ENCODE measurements around the gene TREML4. TPM values are rescaled to one million over a fixed set of nuclear protein-coding genes. Genes with fewer than 3 reads are reported as not detected.

Gene TREML4
- total RNA-seq, 1 donor from 2014 or later: not detected

DNA sequence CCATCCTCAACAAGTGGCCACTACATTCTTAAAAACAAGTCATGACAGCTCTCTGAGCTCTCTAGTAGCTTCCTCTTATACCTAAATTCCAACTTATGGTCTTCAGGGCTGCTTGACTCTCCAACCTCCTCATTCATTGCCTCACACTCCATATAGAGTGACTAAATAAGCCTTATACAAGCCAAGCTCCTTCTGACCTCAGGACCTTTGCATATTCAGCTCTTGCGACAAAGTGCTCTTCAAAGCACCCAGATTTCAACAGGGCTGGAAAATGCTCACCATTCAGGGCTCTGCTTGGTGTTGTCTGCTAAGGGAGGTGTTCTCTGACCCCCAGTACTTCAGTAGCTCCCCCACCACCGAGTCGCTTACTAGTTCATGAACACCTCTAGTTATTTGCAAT, 30.9 kb upstream of the TREML4 start:
- no peaks in the 10 kb centered on the region for H3K4me1 Mint-ChIP-seq (ENCODE audit: low read depth, unreplicated experiment)
- peaks cover 3% of the 10 kb centered on the region for H3K9me3 Mint-ChIP-seq (ENCODE audit: unreplicated experiment)
- H3K27ac Mint-ChIP-seq (ENCODE audit: unreplicated experiment): no peak overlapping the region
- TF ChIP-seq, protein P1, sequence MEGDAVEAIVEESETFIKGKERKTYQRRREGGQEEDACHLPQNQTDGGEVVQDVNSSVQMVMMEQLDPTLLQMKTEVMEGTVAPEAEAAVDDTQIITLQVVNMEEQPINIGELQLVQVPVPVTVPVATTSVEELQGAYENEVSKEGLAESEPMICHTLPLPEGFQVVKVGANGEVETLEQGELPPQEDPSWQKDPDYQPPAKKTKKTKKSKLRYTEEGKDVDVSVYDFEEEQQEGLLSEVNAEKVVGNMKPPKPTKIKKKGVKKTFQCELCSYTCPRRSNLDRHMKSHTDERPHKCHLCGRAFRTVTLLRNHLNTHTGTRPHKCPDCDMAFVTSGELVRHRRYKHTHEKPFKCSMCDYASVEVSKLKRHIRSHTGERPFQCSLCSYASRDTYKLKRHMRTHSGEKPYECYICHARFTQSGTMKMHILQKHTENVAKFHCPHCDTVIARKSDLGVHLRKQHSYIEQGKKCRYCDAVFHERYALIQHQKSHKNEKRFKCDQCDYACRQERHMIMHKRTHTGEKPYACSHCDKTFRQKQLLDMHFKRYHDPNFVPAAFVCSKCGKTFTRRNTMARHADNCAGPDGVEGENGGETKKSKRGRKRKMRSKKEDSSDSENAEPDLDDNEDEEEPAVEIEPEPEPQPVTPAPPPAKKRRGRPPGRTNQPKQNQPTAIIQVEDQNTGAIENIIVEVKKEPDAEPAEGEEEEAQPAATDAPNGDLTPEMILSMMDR (IDR thresholded peaks at IDR 0.05; ENCODE audit: partially characterized antibody, unreplicated experiment): no peak
- H3K36me3 Mint-ChIP-seq (ENCODE audit: unreplicated experiment): no peaks in the 10 kb centered on the region
- DNase-seq: no peak
- H3K27me3 Mint-ChIP-seq (ENCODE audit: unreplicated experiment): no peaks in the 10 kb centered on the region
- H3K4me3 Mint-ChIP-seq (ENCODE audit: unreplicated experiment): no peak overlapping the region

DNA sequence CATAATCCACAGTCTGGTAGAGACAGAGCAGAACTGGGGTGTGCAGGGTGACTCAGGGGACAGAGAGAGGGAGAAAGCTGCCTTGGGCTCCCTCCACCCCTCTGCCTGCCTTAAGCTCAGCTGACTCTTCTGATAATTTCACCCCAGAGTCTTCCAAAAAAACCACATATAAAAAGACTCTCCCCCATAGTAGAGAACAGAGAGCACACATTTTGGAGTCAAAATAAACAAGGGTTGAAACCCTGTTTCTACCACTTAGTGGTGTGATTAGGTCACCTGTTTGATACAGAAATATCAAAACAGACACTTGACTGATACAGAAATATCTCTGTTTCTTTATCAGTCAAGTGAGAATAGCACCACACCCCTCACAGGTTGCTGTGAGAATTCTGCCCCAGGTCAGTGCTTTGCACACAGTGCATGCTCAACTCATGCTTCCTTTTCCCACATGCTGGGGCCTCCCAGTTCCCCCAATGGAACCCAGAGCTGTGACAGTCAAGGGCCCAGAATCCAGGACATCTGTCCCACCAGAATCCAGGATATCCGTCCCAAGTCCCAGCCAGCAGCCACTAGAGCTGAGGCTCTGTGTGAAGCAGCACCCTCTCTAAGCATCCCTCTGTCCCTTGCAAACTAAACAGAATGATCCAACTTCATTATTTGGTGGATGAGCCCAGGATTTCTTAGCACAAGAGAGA, 28.4 kb upstream of the TREML4 start:
- Mint-ChIP-seq H3K4me3 (ENCODE audit: unreplicated experiment) (no peak overlapping the region), H3K27ac (ENCODE audit: unreplicated experiment) (no peak overlapping the region), H3K4me1 (ENCODE audit: low read depth, unreplicated experiment) (no peaks in the 10 kb centered on the region), H3K36me3 (ENCODE audit: unreplicated experiment) (no peaks in the 10 kb centered on the region), H3K9me3 (ENCODE audit: unreplicated experiment) (peaks cover 3% of the 10 kb centered on the region), H3K27me3 (ENCODE audit: unreplicated experiment) (no peaks in the 10 kb centered on the region)
- TF ChIP-seq, protein P1 (IDR thresholded peaks at IDR 0.05; ENCODE audit: partially characterized antibody, unreplicated experiment): no peak
- DNase-seq: no peak

DNA sequence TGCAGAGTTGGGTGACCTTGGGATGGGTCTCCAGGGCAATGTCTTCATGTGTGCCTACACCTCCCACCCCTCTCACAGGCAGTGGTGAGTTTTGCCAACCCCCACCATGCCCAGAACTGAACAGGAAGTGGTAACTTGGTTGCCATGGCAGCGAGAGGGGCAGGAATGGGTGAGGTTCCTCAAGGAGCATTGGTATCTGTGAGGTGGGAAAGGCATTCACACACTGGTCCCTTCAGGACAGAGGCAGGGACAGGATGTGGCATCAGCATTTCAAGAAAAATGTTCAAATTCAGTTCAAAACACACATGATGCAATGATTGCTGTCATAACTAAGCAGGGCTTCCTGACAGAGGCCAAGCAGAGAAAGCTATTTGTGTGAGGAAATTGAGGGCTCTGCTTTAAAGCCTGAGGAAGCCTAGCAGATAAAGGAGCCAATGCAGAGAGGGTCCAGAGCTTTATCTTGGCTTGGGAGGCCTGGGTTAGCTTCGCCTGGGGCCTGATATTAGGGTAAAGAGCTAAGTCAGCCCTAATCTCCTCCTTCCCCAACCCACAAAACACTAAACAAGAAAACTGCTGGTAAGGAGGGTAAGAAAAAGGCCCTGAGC, 27.8 kb upstream of the TREML4 start:
- Mint-ChIP-seq H3K27ac (ENCODE audit: unreplicated experiment) (no peak overlapping the region), H3K27me3 (ENCODE audit: unreplicated experiment) (no peaks in the 10 kb centered on the region), H3K9me3 (ENCODE audit: unreplicated experiment) (peaks cover 3% of the 10 kb centered on the region), H3K36me3 (ENCODE audit: unreplicated experiment) (no peaks in the 10 kb centered on the region), H3K4me3 (ENCODE audit: unreplicated experiment) (no peak overlapping the region), H3K4me1 (ENCODE audit: low read depth, unreplicated experiment) (no peaks in the 10 kb centered on the region)
- TF ChIP-seq, protein P1 (IDR thresholded peaks at IDR 0.05; ENCODE audit: partially characterized antibody, unreplicated experiment): no peak
- no peak for DNase-seq

DNA sequence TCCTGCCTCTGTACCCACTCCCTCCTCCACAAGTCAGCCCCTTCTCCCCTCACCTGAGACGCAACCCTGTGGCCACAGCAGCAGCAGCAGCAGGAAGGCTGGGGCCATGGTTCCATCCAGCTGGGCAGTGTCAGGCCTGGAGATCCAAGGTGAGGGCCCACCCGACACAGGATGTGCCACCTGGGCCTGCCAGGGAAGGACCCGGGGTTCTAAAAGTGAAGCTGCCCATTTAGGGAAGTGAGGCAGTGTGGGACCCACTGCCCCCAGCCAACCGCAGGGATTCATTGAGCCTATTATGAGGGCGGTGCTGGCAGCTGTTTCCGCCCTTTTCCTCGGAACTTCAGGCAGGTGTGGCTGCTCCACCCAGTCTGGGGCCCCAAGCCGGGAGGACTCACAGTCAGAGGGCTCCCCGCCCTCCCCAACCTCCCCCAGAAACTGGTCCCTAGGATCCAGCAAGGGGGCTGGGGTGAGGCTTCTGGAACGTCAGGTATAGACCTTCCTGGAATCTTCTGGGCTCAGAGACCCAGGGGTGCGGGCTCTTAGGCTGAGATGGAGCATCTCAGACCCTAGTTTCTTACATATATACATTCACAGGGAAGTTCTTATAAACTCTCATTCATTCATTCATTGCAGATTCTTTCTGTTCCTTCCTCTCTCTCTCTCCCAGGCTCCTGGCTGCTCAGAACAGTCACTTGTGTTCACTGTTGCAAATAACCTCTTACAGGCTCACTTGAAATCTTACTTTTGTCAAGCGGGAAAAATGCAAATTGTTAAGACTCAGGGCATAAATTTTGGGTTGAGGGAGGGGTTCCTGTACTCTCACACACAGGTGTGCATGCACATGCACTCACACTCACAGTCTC, 27.0 kb upstream of the TREML4 start, which contains the start of gene TREML2:
Gene TREML2, minus strand, starts transcription at position 249 of the 863 bp plus-strand sequence. Its CDS starts 141 bp downstream, at position 108.
- H3K4me1 Mint-ChIP-seq (ENCODE audit: low read depth, unreplicated experiment): no peaks in the 10 kb centered on the region
- TF ChIP-seq, protein P1 (IDR thresholded peaks at IDR 0.05; ENCODE audit: partially characterized antibody, unreplicated experiment): no peak
- DNase-seq: no peak
- H3K27ac Mint-ChIP-seq (ENCODE audit: unreplicated experiment): no peak within 1 kb of the TSS
- H3K36me3 Mint-ChIP-seq (ENCODE audit: unreplicated experiment): no peaks in the 10 kb centered on the region
- H3K4me3 Mint-ChIP-seq (ENCODE audit: unreplicated experiment): no peak within 1 kb of the TSS
- H3K27me3 Mint-ChIP-seq (ENCODE audit: unreplicated experiment): no peaks in the 10 kb centered on the region
- peaks cover 3% of the 10 kb centered on the region for H3K9me3 Mint-ChIP-seq (ENCODE audit: unreplicated experiment)
